Uterus (tissue), 4 donors: ENCODE measurements around the gene TMEM119. TPM values are rescaled to one million over a fixed set of nuclear protein-coding genes. Genes with fewer than 3 reads are reported as not detected.
"Not testable (repeated sequence)": the region's sequence is repeated elsewhere in the genome, so short reads cannot be mapped to it uniquely, and the experiment has no call there.

Source experiments
- DNase-seq, 2 donors: peaks; one replicate each; pipeline ENCODE4 v3.0.0-alpha.2; 2019 to 2020
- H3K27ac ChIP-seq, 2 donors: fragments of 200-600 bp; sonication (generic); 1 replicate in 1 of 2; 2 replicates in 1 of 2; pipeline ENCODE4 v1.5.1; 2016 to 2018
- H3K27me3 ChIP-seq, 2 donors: fragments of 200-600 bp; sonication (generic); one replicate each; pipeline ENCODE4 v1.5.1; 2018 to 2019; ENCODE audit warnings: control low read depth in 1 of 2
- H3K36me3 ChIP-seq, 2 donors: fragments of 200-600 bp; sonication (generic); one replicate each; pipeline ENCODE4 v1.5.1; 2019; ENCODE audit warnings: control low read depth in 1 of 2
- H3K4me1 ChIP-seq, 2 donors: fragments of 200-600 bp; sonication (generic); one replicate each; pipeline ENCODE4 v1.5.1; 2018 to 2019; ENCODE audit warnings: control low read depth in 1 of 2
- H3K4me3 ChIP-seq, 2 donors: fragments of 200-600 bp; sonication (generic); 1 replicate in 1 of 2; 2 replicates in 1 of 2; pipeline ENCODE4 v1.5.1; 2018 to 2019; ENCODE audit warnings: mild to moderate bottlenecking in 1 of 2
- H3K9me3 ChIP-seq, 2 donors: fragments of 200-600 bp; sonication (generic); one replicate each; pipeline ENCODE4 v1.5.1; 2019; ENCODE audit warnings: control low read depth in 1 of 2
- CTCF ChIP-seq, 4 experiments: fragments of 200-600 bp in 2 of 4; fragments of 450-650 bp in 2 of 4; sonication (generic) in 2 of 4; IDR thresholded peaks; one replicate each; pipeline ENCODE4 v1.5.1; 2016 to 2019; ENCODE audit warnings: antibody characterized with exemption in 4 of 4, mild to moderate bottlenecking in 2 of 4, moderate library complexity in 1 of 4
- POLR2A ChIP-seq, 2 donors: fragments of 450-650 bp; IDR thresholded peaks; one replicate each; pipeline ENCODE4 v1.6.1; 2016; ENCODE audit warnings: antibody characterized with exemption in 2 of 2, mild to moderate bottlenecking in 1 of 2, moderate library complexity in 1 of 2
- intact Hi-C: fragments of 100-400 bp; cut with DNase I; formaldehyde crosslinking; loops from one replicate; pipeline ENCODE4 v1.15.1; 2023; ENCODE audit warnings: low total_unique reads
- total RNA-seq, 4 donors: library from RNA; depleted of rRNA in 3 of 4; stranded (reverse); fragments of >200 nt in 3 of 4; gene quantifications; one replicate each; pipeline versions ENCODE4 v1.1.0 to v1.2.4, GENCODE V29; 2014 to 2023
- donor health status: DM: yes; HTN: yes; CAD: no.

TMEM119 gene
- total RNA-seq, 4 donors from 2014 or later = 9.1 to 102 (median 12.4) TPM

GRCh38 chr12:108594323-108594903 is 3.5 kb downstream of the TMEM119 start:
- TF ChIP-seq CTCF (IDR thresholded peaks at IDR 0.05) = no peak
- no peak for TF ChIP-seq POLR2A (IDR thresholded peaks at IDR 0.05)
- intact Hi-C loops = no loop called here
- Histone ChIP-seq H3K36me3 (no peaks in the 10 kb centered on the region), H3K4me1 (no peaks in the 10 kb centered on the region), H3K4me3 (no peak overlapping the region), H3K27me3 (no peaks in the 10 kb centered on the region), H3K9me3 (no peaks in the 10 kb centered on the region), H3K27ac (no peak overlapping the region)
- DNase-seq = no peak

- intact Hi-C loops = no loop called here
- Histone ChIP-seq H3K4me1 (no peaks in the 10 kb centered on the region), H3K27ac (no peak overlapping the region), H3K4me3 (no peak overlapping the region), H3K9me3 (no peaks in the 10 kb centered on the region), H3K36me3 (no peaks in the 10 kb centered on the region), H3K27me3 (no peaks in the 10 kb centered on the region)
- TF ChIP-seq POLR2A (IDR thresholded peaks at IDR 0.05) (no peak), CTCF (IDR thresholded peaks at IDR 0.05) (no peak)
- no peak for DNase-seq
Measured at GRCh38 chr12:108592033-108592909, 5.6 kb downstream of the TMEM119 start.

GRCh38 chr12:108591267-108591980 is 6.5 kb downstream of the TMEM119 start:
- Histone ChIP-seq H3K4me1 (no peaks in the 10 kb centered on the region), H3K4me3 (no peak overlapping the region), H3K27me3 (no peaks in the 10 kb centered on the region), H3K9me3 (no peaks in the 10 kb centered on the region), H3K27ac (no peak overlapping the region), H3K36me3 (no peaks in the 10 kb centered on the region)
- DNase-seq = no peak
- TF ChIP-seq CTCF (IDR thresholded peaks at IDR 0.05) (no peak), POLR2A (IDR thresholded peaks at IDR 0.05) (no peak)
- intact Hi-C loops = no loop called here

GRCh38 chr12:108590463-108590862 is 7.4 kb downstream of the TMEM119 start:
- H3K27ac ChIP-seq, H3K9me3 ChIP-seq, H3K27me3 ChIP-seq, H3K4me1 ChIP-seq, H3K36me3 ChIP-seq, H3K4me3 ChIP-seq, intact Hi-C loops, DNase-seq: not testable (repeated sequence)

GRCh38 chr12:108589840-108590229 is 8.0 kb downstream of the TMEM119 start:
- H3K4me1 ChIP-seq = no peaks in the 10 kb centered on the region
- no peaks in the 10 kb centered on the region for H3K9me3 ChIP-seq
- no peak for TF ChIP-seq POLR2A (IDR thresholded peaks at IDR 0.05)
- TF ChIP-seq CTCF (IDR thresholded peaks at IDR 0.05) = no peak
- no peaks in the 10 kb centered on the region for H3K36me3 ChIP-seq
- intact Hi-C loops = no loop called here
- no peak for DNase-seq
- H3K27ac ChIP-seq = peak overlapping the region in 1 of 2 donors; percentile 10
- no peak overlapping the region for H3K4me3 ChIP-seq
- no peaks in the 10 kb centered on the region for H3K27me3 ChIP-seq
